ENCODE results near the gene PHF13.

The PHF13 gene

DNA sequence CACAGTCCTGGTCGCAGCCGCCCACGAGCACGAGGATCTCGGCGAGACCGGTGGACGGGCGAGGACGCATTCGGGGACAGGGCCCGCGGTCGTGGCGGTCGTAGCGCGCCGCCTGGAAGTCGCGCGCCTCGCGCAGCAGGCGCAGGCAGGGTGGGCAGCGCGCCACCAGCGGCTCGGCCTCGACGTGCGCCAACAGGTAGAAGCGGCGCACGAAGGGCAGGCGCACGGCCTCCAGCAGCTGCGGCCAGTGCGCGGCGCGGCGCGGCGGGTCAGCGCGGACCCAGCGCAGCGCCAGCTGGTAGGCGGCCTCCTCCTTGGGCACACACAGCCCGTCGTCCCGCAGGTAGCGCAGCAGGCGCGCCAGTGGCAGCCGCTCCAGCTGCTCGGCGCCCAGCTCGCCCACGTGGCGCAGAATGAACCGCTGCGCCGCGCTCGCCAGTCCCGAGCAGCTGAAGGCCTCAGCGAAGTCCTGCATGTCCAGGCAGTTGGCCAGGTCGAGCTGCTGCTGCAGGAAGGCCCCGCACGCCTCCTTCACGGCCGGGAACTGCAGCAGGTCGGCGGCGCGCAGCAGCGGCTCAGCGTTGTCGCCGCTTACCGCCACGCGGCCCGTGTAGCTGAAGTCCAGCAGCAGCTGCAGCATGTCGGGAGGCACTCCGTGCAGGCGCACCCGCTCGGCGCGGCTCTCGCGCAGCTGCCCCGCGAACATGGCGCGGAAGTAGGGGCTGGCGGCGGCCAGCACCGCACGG is 11.4 kb upstream of the PHF13 start:
- no peak for DNase-seq (ENCODE audit: low read depth, low spot score)

DNA sequence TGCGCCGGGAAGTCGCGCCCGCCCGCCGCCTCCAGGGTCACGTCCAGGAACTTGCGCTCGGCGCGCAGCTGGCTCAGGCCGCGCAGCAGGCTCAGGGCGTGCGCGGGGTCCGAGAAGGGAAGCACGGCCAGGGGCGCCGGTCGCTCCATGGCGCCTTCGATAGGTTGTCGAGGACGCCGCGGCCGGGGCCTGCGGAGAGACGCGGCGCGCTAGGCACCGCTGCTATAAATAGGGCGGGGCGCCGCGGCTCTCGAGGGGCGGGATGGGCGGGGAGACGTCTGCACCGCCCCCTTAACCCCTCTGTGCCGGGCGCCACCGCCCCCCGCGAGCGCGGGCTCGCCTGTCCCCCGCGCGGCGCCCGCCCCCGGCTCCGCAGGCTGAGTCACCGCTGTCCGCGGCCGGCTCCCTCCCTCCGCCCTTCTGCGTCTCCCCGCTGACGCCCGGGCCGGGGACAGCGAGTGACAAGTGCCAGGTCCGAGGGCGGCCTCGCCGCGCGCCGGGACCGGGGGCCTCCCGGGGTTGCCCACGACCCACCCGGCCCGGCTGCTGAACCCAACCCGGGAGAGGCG is 10.8 kb upstream of the PHF13 start, which contains the start of gene KLHL21:
Gene KLHL21 (minus strand): TSS at position 201 of the 569 bp plus-strand sequence. CDS start 52 bp downstream, at position 149.
- DNase-seq (ENCODE audit: low read depth, low spot score), result no peak

DNA sequence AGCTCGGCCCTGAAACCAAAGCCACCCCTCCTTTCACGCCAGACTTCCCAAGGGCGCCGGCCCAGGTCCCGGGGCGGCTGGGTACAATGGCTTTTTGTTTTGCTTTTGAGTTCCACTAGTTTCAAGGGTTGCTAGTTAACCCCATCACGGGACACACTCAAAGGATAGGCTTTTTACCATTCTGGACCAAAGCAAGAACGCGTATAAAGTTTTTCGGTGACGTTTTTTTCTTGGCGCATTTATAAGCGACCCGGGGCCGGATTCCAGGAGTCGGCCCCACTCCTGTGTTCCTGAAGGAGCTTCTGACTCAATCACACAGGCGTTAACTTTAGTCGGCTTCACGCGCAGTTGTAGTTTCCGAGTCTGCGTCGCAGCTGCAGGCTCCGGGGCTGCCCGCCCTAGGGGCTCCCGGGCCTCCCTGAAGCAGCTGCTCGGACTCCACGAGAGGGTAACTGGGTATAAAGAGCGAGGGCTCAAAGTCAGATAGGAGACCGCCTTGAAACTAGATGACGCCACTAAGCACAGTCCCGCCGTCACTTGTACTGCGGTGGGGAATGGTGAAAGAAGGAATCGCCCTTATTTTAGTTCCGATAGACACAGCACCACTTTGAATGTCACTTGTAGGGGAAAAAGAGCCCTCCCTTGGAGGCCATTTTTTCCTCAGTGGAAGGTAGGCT is 10.2 kb upstream of the PHF13 start:
- DNase-seq (ENCODE audit: low read depth, low spot score), result no peak

DNA sequence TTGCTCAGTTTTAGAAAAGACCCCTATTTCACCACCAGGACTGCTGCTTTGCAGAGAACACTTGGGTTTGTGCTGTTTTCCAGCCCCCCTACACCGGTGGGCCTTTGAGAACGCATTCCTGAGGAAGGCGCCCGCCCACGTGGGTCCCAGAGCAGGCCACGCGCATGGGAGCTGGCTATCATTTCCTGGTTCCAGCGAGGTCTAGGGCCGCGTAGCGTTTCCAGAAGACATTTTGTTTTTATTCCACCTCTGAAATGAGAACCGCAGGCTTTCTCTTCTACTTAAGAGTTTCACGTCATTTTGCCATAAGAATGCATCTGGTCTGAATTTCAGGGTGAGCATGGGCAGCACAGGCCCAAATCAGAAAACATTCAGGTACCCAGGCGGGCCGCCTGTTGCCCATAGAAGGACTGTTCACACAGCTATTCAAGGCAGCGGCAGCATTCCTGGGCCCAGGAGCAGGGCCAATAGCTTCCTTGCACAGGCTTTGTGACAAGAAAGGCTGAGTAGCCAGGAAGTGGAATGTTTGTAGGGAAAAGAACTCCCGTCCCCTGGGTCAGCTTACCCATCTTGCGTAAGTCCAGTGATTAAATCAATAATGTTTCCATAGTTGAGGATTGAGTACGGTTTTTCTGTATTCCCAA is 9.5 kb upstream of the PHF13 start:
- DNase-seq (ENCODE audit: low read depth, low spot score), result peak; percentile 85

DNA sequence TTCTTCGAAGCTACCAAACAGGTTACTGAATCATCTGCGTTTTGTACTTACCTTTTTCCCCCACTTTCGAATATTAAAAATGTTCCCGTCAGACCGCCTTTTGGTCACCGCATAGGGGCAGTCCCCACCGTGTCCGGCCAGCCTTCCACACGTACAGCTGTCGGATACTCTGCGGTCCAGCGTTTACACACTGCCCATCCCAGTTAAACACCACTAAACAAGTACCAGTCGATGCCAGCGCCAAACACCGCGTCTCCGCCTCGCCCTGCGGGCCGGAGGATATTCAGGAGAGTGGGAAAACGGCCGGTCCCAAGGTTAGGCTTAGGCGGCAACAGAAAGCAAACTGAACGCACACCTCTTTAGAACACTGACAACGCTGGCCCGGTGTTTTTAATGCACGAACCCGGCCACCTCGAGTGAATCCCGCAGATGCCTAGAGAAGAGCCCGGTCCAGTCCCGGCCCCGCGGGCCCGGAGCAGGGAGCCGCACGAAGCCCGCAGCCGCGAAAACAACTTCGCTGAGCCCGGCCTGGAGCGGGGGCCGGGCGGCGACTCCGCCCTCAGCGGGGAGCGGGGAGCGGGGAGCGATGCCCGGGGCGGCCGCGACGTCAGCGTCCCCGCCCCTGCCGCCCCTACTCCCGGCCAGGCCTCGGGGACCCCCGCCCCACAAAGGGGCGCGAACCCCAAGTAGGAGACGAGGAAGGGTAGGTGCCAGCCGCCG is 730 bp upstream of the PHF13 start:
- DNase-seq (ENCODE audit: low read depth, low spot score), result no peak

DNA sequence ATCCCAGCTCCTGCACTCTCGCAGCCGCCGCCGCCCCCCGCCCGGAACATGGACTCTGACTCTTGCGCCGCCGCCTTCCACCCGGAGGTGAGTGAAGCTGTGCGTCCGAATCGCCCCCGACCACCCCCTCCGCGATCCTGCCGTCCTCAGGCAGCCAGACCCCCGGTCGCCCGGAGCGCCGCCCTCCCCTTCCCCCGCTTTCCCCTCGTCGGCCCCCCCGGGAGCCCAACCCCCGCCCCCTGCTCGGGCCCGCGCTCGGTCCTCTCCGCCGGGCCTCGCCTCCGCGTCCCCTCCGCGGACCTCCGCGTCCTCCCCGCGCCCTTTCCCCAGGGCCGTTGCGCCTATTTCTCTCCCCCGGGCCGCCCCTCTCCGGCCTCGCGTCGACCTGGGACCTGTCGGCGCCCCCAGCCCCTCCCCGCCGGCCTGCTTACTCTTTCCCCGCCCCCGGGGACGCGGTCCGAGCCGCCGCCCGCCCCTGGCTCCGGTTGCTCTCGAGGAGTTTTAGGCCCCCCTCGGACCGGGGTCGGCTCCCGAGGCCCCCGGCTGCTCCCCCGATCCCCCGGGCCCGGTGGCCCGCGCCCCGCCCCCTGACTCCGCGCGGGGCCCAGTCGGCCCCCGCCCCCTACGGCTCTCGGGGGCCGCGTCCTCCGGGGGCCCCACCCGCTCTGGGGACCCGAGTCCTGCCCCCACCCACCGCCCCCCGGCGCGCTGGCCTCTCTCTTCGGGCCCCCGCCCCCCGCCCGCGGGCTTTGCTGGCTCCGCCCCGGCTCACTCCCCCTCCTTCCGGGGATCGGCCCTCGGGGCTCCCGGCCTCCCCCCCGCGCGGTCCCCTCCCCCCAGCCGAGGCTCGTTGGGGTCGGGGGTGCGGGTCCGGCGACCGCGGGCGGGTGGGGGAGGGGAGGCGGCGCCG is 743 bp downstream of the PHF13 start:
- DNase-seq (ENCODE audit: low read depth, low spot score), result no peak

DNA sequence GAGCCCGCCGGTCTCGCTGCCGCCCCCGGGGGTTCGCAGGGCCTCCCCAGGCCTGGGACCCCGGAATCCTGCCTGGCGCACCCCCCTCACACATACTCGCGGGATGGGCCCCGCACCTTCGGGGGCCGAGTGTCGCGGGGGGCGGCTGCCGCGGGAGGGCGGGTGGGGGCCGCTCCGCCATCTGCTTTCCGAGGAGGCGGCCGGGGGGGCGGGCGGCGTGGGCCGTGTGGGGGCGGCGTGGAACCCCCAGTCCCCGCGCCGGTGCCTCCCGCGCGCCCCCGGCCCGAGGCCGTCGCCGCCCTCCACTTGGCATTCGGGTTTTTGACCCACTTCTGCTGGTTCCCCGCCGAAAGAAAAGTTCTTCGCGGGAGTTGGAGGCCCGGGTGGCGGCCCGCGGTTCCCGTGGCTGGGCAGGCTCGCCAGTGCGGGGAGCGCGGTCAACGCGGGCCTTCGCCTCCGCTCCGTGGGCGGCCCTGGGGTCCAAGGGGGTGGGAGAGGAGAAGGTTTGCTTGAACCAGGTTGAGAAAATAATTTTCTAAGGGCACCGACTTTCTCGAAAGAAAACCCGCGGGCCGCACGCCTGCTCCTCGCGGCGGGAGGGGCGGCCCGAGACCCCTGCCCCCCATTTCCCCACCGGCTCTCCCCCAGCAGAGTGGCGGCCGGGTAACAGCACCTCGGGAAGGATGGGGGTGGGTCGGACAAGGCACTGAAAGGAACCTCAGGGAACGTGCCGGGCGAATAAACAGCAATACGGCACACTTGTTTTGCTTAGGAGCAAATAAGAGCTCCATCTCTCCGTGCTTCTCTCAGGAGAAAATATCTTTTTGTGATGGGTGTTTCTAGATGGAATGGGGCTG is 1.6 kb downstream of the PHF13 start:
- DNase-seq (ENCODE audit: low read depth, low spot score), result no peak

DNA sequence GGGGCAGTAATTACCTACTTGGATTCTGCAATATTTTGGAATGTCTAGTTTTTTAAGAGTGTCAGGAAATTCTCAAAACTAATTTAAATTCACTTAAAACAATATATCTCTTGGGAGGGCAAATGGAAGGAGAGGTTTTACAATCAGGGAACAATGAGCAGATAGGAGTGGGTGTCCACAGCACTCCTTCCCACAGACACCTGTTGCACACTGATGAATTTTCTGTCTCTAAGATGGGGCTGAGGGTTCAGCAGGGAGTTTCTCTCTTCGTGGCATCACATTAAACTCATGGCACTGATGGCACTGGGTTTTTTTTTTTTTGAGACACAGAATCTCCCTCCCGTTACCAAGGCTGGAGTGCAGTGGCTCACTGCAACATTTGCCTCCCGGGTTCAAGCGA is 5.5 kb downstream of the PHF13 start:
- no peak for DNase-seq (ENCODE audit: low read depth, low spot score)

DNA sequence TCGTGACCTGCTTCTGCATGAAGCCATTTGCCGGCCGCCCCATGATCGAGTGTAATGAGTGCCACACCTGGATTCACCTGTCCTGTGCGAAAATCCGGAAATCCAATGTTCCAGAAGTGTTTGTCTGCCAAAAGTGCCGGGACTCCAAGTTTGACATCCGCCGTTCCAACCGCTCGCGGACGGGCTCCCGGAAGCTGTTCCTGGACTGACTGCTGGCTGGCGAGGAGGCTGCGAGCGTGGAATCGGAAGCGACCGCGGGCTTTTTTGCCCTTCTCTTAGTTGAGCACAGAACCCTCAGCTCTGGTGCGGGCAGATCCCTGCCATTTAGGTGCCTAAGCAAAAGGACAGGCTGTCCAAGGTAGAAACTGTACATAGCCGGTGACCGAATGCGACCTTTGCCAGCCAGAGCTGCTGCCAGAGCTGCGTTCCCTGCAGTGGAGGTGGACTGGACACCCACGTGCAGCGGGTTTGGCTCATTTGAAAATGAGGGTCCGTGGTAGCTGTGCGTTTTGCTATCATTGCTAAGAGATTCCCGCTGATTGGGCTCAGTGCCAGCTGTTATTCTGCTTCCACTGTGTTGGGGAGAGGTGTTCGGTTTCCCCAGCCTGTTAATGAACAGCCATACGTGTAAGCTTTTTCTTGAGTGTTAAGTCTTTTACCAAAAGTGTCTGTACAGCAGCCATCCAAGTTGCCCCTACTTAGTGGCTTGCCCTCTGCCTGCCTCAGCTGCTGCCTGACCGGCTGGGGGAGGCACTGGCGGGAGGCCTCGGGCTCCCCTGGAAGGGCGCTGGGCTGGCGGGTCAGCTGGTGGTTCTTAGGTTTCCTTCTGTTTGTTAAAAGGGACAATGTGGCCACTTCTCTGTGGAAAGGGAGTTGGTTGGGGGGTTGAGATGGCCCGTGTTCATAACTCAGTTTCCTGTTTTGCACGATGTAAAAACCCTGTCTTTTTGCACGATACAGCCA is 8.2 kb downstream of the PHF13 start:
- DNase-seq (ENCODE audit: low read depth, low spot score), result no peak

DNA sequence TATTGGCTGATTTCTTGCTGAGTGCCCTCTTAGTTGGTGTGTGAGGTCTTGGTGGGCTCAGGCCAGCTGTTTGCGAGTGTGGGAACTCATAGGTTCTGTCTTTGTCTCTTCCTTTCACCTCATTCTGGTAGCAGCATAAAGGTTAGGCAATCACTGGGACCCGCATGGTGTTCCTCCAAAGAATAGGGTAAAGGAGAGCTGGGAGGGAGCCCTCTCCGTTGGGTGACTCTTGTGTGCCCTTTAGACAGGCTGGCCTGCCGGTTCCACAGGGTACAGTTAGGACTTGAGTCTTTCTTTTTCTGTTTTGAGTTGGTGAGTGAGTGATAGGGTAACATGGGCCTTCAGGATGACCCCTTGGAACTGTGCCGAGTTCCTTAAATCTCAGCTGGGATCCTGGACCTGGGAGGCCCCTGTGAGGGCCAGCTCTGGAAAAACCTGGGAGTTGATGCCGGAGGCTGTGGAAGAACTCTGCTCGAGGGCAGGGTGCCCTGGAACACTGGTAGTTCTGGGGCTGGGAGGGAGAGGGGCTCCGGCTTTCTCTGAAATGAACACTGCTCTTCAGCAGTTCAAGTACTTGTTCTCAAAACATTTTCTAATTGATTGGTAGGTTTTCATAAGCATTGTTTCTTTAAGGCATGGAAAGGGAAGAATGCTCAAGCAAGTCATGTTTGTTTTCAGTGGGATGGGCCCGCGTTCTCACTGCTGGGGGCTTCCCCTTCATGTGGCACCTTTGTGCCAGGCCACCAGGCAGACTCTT is 9.0 kb downstream of the PHF13 start:
- no peak for DNase-seq (ENCODE audit: low read depth, low spot score)

DNA sequence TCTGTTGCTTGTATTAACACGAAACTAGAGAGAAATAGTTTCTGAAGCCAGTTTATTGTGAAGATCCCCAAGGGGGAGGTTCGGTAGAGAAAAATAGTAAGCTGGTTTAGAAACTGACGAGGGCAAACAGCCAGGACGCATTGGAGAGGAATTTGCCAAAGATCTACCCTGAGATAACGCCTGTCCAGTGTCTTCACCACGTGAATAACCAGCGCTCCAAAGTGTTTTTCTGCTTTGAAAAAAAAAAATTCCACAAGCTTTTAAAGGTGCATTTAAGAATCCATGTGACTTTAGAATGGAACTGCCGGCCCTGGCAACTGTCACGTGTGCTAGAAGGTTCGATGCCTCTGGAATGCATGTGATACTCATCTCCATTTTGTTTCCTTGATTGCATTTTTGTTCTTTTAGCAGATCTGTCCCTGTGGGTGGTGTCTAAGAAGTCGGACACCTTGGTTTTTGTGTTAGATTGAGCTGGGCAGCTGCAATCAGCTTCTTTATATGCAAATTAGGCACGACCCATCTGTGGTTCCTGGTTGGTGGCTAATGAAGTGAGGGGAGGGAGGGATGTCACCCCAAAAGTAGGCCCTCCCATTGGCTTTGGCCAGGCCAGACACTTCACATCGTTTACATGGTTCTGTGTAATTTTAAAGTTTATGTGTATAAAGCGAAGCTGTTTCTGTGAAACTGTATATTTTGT is 9.9 kb downstream of the PHF13 start:
- DNase-seq (ENCODE audit: low read depth, low spot score), result no peak

DNA sequence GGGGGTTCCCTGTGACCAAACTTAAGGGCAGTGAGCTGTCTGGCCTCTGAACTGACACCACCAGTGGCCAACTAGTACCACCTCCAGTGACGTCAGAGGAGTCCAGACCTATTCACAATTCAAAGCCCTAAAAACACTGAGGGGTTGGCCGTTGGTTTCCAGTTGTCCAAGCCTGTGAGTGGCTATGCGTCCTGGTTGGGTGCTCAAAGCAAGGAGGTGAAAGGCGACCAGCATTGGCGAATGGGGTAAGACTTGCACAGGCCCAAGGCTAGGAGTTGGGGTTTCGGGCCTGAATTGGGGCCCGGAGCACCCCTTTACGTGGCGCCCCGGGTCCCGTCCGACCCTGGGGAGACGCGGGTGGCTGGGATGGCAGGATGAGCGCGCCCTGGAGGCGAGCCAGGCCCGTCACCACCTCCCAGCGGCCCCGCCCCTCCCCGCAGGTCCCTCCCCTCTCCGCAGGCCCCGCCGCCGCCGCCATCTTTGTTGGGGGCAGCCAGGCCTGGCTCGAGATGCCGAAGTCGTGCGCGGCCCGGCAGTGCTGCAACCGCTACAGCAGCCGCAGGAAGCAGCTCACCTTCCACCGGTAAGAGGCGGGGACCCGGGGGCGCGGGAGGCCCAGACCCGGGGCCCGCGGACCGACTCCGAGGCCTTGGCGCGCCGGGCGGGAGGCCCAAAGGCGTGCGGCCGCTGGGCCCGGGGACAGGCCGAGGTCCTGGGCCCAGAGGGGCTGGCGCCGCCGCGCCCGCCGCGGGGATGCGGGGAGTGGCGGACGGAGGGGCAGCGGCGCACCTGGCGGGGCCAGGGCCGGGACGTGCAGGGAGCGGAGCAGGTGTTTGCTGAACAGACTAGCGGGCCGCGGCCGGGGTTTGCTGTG is 11.4 kb downstream of the PHF13 start, which contains the start of gene THAP3:
Gene THAP3 (plus strand): TSS at position 159 of the 874 bp plus-strand sequence. CDS start 351 bp downstream, at position 510.
- DNase-seq (ENCODE audit: low read depth, low spot score), result no peak

DNA sequence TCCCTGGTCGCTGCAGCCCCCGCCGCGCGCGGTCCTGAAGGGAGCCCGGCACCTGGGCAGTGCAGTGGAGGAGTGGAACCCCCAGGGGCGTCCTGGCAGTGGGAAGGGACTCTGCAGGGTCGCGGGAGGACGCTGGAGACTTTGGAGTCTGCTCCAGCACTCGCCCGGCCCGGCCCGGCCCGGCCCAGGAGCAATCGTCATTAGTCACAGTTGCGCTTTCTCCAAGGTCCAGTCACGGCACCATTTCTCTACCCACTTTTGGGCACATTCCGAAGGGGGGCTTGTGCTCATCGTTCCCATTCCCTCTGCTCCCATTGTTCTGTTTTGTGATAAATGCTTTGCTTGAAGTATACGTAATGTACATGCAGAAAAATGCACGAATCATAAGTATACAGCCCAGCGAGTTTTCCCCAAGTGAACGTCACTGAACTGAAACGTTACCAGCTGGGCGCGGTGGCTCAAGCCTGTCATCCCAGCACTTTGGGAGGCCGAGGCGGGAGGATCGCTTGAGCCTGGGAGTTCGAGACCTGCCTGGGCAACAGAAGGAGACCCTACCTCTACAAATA is 12.1 kb downstream of the PHF13 start:
- DNase-seq (ENCODE audit: low read depth, low spot score), result no peak

DNA sequence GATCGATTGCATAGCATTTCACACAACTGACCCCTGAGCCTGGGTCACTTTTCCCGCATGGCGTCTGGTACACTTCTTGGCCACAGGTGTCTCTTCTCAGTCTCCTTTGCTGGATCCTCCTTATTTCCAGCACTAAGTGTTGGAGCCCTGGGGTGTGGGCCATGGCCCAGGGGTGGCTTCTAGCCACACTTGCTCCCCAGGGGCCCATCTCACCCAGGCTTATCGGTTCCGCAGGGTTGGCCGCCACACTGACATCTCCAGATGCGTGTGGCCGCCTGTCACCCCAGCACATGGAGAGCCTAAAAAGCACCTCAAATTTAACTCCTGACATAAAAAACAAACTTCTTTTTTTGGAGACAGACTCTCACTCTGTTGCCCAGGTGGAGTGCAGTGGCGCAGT is 13.5 kb downstream of the PHF13 start:
- DNase-seq (ENCODE audit: low read depth, low spot score), result no peak

DNA sequence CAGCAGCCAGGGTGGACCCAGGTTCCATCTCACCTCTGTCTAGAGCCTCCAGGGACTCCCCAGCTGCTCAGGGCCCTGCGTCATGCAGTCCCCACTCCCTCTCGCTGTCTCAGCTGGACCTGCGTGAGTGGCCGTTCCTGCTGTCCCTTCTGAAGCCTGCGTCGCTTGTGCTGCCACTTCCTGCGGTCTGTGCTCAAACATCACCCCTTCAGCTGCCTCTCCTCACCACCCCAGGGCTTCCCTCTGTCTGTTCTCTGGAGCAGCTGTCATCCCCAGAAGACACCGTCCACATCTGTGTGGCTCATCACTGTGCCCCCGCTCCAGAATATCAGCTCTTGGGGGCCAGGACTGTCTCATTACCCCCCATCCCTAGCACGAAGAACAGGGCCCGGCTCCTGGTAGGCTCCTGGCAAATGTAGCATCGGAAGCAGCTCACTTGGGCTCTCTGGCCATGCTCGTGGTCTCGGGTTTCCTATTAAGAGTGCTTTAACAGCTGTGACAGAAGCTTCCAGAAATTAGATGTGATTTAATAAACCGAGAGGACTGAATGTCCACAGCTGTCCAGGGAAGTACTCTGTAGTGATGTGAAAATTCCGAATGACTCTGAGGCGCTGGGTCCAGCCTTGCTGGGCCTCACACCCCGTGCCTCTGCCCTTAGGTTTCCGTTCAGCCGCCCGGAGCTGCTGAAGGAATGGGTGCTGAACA is 14.5 kb downstream of the PHF13 start:
- no peak for DNase-seq (ENCODE audit: low read depth, low spot score)

Measured in iPS DF 19.7 (cell line).